Measurements from ENCODE around the gene ZNRD2.
A peak's percentile ranks its signal among the peaks of the same experiment; 100 is the strongest.
"Not testable (repeated sequence)": the region's sequence is repeated elsewhere in the genome, so short reads cannot be mapped to it uniquely, and the experiment has no call there.

Gene ZNRD2

GRCh38 chr11:65555693-65556231 is 14.5 kb upstream of the ZNRD2 start:
- no peak for DNase-seq (ENCODE audit: low read depth)

- no peak for DNase-seq (ENCODE audit: low read depth)
Observed at GRCh38 chr11:65556470-65557279, 13.6 kb upstream of the ZNRD2 start.

DNA sequence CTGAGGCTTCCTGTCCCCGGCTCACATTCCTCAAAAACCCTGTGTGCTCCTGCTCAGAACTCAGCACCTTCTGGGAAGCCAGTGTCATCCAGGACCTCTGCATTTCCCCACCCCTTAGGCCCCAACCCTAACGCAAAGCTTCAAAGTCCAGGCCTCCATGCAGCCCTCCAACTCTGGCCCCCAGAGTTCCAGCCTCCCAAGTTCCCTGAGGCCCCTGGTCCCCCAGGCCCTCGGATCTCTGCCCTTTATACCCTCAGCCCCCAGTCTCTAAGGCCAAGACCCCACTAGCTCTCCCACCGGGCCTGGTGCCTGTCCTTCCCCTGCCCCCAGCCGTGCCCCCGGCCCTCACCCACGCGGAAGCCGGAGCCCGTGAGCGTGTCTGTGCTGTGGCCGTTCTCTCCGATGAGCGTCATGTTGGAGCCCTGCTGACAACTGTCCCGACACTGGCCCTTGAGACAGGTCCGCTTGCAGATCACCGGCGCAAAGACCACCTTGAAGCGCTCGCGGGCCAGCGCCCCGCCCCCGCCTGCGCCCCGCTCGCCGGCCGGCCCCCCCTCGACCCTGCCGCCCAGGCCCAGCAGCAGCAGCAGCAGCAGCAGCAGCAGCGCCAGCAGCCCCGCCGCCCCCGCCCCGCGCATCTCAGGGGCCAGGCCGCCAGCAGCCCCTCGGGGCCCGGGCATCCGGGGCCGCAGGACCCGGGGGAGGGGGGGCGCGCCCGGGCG is 12.8 kb upstream of the ZNRD2 start:
- no peak for DNase-seq (ENCODE audit: low read depth)

GRCh38 chr11:65558002-65558929 is 12.0 kb upstream of the ZNRD2 start, which contains the start of gene LTBP3:
TSS of gene LTBP3 (minus strand) at chr11:65558359. CDS start at chr11:65557959, 400 bp downstream.
- DNase-seq (ENCODE audit: low read depth): no peak

- DNase-seq (ENCODE audit: low read depth): no peak
Observed at GRCh38 chr11:65558930-65559509, 11.3 kb upstream of the ZNRD2 start.

DNA sequence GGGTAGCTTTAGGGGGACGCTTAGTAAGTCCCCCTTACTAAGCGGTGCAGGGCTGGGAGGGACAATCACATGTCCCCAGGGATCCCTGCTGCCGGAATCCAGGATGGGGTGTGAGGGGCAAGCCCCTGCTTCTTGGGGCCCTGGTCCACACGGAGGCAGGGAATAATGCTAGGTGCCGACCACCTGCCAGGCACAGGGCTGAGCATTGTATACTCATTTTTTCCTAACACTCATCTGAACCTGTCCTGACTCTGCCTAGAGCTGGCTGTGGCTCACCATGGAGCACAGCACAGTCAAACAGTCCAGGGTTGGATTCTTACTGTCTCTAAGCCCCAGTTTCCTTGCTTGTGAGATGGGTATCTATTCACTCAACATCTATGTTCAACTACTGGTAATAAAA is 10.7 kb upstream of the ZNRD2 start:
- DNase-seq (ENCODE audit: low read depth): no peak

DNA sequence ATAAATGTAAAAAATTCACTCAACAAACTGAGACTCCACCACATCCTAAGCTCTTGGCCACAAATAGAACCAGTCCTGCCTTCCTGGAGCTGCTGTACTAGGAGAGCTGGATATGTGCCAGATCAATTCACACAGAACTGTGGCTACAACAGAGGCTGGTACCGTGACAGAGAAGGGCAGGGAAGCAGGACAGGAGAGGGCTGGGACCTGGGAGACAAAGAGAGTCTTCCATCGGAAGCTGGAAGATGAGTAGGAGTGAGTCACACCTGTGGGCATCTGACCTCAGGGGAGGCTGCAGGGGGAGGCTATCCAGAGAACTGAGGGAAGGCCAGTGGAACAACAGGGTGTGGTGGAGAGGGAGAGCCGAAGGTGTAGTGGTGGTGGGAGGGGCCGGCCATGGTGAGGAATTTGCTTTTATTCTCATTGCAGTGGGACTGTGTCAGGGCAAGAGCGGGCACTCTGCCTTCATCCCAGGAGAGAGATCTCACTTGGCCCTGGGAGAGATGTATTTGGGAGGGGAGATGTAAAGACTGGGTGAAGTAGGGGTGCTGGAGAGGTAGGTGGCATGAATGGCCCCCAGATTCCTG is 10.2 kb upstream of the ZNRD2 start:
- no peak for DNase-seq (ENCODE audit: low read depth)

DNA sequence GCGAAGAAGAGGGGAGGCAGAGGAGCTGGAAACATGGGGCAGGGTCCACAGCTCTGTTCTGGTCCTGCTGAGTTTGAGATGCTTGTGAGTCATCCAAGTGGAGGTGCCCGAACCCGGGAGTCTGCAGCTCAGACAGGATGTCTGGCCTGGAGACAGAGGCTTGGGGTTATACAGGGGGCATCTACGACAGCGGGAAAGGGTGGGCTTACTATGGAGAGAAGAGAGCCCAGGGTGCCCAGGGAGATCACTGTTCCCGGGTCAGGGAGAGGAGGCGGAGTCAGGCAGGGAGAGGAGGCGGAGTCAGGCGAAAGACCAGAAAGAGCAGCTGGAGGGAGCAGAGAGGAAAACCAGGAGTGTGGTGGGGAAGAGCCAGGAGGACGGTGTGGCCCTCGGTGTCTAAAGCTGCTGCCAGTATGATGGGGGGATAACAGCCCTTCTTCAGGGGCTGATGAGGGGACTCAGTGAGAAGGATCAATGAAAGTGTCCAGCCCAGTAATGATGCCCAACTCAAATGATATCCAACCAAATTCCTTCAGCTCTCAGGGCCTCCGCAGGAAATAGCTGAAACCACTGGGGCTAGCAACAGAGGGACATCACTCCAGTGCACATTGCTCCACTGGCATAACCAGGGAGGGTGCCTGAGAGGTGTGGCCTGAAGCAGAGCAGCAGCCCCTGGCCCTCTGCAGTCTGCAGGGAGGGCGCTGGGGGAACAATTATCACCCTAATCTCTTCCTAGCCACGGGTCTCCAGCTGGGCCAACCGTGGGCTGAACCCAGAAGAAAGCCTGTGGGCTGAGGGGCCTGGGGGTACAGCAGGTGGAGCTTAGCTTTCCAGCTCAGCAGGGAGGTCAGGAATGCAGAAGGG is 9.5 kb upstream of the ZNRD2 start:
- no peak for DNase-seq (ENCODE audit: low read depth)

- DNase-seq (ENCODE audit: low read depth): no peak
Observed at GRCh38 chr11:65562020-65562419, 8.3 kb upstream of the ZNRD2 start.

- no peak for DNase-seq (ENCODE audit: low read depth)
Observed at GRCh38 chr11:65562788-65563187, 7.5 kb upstream of the ZNRD2 start.

GRCh38 chr11:65563601-65564000 is 6.7 kb upstream of the ZNRD2 start:
- no peak for DNase-seq (ENCODE audit: low read depth)

DNA sequence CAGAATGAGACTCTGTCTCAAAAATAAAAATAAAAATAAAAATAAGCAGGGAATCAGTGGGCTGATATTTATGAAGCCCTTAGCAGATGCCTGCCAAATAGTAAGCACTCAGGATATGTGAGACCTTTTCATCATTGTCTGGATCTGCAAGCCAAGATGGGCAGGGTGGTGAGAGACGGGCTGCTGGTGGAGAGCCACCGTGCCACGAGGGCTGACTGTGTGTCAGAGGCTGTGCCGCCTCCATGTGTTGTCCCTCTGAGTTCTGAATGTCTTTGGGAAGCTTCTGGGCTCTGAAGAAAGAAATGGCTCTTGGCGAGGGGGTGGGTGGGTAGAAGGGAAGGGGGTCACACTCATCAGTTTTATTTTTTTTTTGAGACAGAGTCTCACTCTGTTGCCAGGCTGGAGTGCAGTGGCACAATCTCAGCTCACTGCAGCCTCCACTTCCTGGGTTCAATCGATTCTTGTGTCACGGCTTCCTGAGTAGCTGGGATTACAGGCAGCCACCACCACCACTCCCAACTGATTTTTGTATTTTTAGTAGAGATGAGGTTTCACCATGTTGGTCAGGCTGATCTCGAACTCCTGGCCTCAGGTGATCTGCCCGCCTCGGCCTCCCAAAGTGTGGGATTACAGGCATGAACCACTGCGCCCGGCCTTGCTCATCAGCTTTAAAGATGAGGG is 5.3 kb upstream of the ZNRD2 start:
- DNase-seq (ENCODE audit: low read depth): not testable (repeated sequence)

- no peak for DNase-seq (ENCODE audit: low read depth)
Observed at GRCh38 chr11:65565624-65566453, 4.4 kb upstream of the ZNRD2 start.

DNA sequence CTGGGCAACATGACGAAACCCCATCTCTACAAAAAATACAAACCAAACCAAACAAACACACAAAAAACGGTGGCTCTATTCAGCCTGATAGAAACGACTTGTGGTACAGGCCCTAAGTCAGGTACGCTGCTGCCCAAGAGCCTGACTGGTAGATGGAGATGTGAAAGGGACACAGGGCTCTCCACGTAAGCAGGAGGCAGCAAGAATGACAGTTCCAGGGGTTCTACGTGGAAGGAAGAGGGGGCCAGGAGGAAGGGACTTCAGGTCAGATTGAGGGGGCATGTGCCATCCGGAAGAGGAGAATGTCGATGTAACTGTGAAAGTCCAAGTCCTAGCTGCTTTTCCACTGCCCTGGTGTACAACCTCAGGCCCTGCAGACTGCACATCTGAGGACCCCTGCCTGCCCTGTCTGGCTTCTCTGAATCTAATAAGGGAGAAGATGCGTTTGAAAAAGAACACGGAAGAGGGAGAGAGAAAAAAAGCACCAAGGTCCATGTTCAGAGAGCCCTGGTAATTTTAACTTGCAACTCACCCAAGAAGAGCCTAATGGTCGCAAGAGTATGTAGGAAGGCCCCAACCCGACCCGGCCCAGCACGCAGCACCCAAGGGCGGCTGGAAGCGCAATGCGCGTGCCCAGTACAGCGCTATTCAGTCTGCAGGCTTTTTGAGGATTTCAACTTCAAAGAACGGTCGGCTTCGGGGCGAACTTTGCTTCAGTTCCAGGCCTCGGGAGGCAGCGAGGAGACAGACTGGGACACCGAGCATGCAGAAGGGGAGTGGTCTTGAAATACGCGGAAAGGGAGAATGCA is 909 bp upstream of the ZNRD2 start:
- no peak for DNase-seq (ENCODE audit: low read depth)

GRCh38 chr11:65571420-65571819 is 1.1 kb downstream of the ZNRD2 start:
- DNase-seq (ENCODE audit: low read depth): no peak

DNA sequence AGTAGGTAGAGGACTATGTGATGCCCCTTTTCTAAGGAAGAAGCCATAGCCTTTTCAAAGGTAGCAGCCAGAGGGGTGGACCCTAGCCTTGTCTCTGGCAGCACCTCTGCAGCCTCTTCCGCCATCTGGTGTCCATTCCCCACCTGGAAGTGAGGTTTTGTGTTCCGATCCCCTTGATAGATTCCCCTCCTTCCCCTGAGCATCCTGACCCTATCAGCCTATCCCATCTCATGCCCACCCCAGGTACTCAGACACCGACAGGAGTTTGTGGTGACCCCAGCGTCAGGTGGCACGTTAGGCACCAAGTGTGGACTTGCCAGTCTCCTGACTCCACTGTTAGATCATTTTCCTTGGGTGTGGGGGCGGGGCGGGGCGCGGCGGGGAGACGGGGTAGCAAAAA is 1.7 kb downstream of the ZNRD2 start:
- no peak for DNase-seq (ENCODE audit: low read depth)

- DNase-seq (ENCODE audit: low read depth): peak; percentile 91
Observed at GRCh38 chr11:65572356-65573051, 2.2 kb downstream of the ZNRD2 start, which contains the start of gene FAM89B. TSS of gene FAM89B (plus strand) at chr11:65572538. CDS start at chr11:65572670, 132 bp downstream.
